IgD-negative memory B cell (primary cell): Measurements from ENCODE around the gene SORD. TPM values are rescaled to one million over a fixed set of nuclear protein-coding genes. Genes with fewer than 3 reads are reported as not detected.
"Not testable (repeated sequence)": the region's sequence is repeated elsewhere in the genome, so short reads cannot be mapped to it uniquely, and the experiment has no call there.

Experiments
- H3K27ac Mint-ChIP-seq, 3 donors: one replicate each; pipeline ENCODE4 v1.8.0; 2020 to 2022; ENCODE audit warnings: mild to moderate bottlenecking in 3 of 3, mixed read lengths in 3 of 3, moderate library complexity in 1 of 3
- H3K27me3 Mint-ChIP-seq: one replicate; pipeline ENCODE4 v1.8.0; 2021; ENCODE audit warnings: mixed read lengths
- H3K36me3 Mint-ChIP-seq: one replicate; pipeline ENCODE4 v1.8.0; 2020; ENCODE audit warnings: mild to moderate bottlenecking, mixed read lengths
- H3K4me1 Mint-ChIP-seq, 3 donors: one replicate each; pipeline ENCODE4 v1.8.0; 2020 to 2022; ENCODE audit warnings: mixed read lengths in 3 of 3, mild to moderate bottlenecking in 1 of 3
- H3K4me3 Mint-ChIP-seq, 4 donors: one replicate each; pipeline ENCODE4 v1.8.0; 2020 to 2022; ENCODE audit warnings: mild to moderate bottlenecking in 4 of 4, mixed read lengths in 4 of 4, moderate library complexity in 3 of 4
- H3K9me3 Mint-ChIP-seq, 3 donors: one replicate each; pipeline ENCODE4 v1.8.0; 2020 to 2021; ENCODE audit warnings: mixed read lengths in 3 of 3, mild to moderate bottlenecking in 1 of 3
- polyA plus RNA-seq: library from polyadenylated mRNA; unstranded; fragments of 300-500 nt; fragmentation: Illumina TruSeq; gene quantifications from one replicate; pipeline ENCODE4 v1.2.3, GENCODE V29; 2021

The SORD gene
- polyA plus RNA-seq, result 20.3 TPM

DNA sequence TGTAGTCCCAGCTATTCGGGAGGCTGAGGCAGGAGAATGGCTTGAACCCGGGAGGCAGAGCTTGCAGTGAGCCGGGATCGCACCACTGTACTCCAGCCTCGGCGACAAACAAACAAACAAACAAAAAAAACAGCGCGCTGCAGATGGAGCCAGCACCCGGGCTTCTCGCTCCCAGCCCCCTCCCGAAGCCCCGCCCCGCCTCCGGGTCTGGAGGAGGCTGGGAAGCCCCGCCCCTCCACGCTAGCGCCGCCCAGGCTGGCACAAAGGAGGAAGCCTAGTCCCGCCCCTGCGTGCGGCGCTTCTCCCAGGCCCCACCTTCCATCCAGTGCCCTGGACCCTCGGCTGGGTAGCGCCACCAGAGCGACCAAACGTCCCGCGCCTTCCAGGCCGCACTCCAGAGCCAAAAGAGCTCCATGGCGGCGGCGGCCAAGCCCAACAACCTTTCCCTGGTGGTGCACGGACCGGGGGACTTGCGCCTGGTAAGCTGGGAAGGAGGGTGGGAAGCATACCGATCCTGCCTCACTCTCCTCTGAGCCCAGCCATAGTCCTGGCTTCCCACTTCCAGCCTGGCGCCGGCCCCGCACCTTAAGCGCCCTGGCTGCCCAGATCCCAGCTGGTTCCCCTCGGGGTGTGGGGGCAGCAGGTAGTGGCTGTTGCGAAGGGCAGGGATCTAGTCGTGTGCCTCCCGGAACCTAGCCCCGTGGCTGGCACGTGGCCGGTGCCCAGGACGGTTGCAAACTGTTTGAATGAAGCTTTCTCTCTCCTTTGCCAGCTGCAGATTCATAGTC, at the start of gene SORD:
TSS of gene SORD (plus strand) at position 325 of the 788 bp plus-strand sequence. CDS start at position 414, 89 bp downstream.
- Mint-ChIP-seq H3K27ac (peak within 1 kb of the TSS; percentile 35 to 88 (median 86)), H3K4me3 (peak within 1 kb of the TSS; percentile 85 to 97 (median 92)), H3K36me3 (no peaks in the 10 kb centered on the region), H3K27me3 (peaks cover 9% of the 10 kb centered on the region), H3K9me3 (no peaks in the 10 kb centered on the region), H3K4me1 (peaks cover 13 to 15% (median 15%) of the 10 kb centered on the region in 3 donors)

- not testable (repeated sequence) for H3K36me3 Mint-ChIP-seq, H3K4me3 Mint-ChIP-seq, H3K27ac Mint-ChIP-seq, H3K9me3 Mint-ChIP-seq, H3K27me3 Mint-ChIP-seq, H3K4me1 Mint-ChIP-seq
These were observed 46.8 kb upstream of the SORD start for GRCh38 chr15:44976183-44976582.

DNA sequence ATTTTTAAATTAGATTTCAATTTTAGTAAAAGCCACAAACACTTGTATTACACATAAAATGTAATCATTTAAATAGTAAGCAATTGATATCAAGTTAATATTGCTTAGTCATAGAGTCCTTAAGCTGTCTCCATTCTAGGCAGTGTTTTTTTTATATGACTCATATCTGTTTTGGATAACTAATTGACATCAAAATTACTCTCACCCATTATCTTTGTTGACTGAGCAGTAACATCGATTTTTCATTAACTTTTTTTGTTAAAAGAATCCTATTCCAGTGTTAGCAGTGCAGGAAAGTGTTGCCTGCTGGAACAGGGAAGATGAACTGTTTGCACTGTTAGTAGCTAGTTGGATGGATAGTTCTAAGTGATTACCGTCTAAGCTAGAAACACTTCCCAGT, 45.2 kb upstream of the SORD start:
- H3K36me3 Mint-ChIP-seq, H3K4me3 Mint-ChIP-seq, H3K27me3 Mint-ChIP-seq, H3K27ac Mint-ChIP-seq, H3K4me1 Mint-ChIP-seq, H3K9me3 Mint-ChIP-seq: not testable (repeated sequence)

DNA sequence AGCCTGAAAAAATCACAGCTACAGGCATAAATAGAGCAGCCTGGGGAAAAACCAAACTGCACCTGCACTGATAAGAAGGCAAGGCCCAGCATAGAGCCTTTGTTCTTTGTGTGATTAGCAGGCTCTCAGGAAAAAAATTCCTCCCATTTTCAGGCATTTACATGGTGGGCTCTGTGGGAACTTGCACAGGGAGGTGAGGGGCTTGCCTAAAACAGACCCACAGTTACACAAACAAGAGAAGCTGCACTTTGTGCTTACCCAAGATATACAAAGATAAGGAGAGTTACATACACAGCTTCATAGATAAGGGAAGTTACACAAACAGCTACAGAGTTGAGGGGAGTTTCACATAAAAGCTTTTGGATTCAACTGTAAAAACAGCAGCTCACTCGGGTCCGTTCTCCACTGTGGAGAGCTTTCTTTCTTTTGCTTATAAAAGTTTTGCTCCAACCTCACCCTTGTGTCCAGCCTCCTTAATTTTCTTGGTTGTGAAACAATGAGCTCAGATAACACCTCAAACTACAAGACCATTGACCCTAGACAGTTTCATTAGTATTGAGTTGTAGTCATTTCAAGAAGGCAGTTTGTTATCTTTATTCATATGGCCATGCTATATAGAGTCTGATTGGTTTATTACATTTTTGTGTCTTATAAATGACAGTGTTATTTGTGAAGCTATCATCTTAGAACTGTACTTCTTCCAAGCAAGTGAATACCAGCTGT, 43.2 kb upstream of the SORD start:
- H3K27ac Mint-ChIP-seq, H3K4me1 Mint-ChIP-seq, H3K9me3 Mint-ChIP-seq, H3K36me3 Mint-ChIP-seq, H3K4me3 Mint-ChIP-seq, H3K27me3 Mint-ChIP-seq: not testable (repeated sequence)

DNA sequence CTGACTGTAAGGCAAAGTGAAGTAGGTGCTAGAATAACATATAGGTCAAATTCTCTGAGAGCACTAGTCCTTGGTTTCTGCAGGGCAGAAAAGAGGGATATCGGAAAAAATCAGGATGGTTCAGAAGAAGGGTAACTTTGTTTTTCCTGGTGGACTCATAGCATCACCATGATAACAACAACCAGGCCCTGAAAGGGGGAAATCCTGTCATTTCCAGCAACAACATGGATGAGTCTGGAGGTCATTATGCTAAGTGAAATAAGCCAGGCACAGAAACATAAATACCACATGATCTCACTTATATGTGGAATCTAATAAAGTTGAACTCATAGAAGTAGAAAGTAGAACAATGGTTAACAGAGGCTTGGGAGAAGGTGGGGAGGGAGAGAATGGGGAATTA, 38.9 kb upstream of the SORD start:
- H3K4me1 Mint-ChIP-seq, H3K27ac Mint-ChIP-seq: not testable (repeated sequence)
- H3K4me3 Mint-ChIP-seq, result peak overlapping the region in 1 of 4 donors; percentile 20

DNA sequence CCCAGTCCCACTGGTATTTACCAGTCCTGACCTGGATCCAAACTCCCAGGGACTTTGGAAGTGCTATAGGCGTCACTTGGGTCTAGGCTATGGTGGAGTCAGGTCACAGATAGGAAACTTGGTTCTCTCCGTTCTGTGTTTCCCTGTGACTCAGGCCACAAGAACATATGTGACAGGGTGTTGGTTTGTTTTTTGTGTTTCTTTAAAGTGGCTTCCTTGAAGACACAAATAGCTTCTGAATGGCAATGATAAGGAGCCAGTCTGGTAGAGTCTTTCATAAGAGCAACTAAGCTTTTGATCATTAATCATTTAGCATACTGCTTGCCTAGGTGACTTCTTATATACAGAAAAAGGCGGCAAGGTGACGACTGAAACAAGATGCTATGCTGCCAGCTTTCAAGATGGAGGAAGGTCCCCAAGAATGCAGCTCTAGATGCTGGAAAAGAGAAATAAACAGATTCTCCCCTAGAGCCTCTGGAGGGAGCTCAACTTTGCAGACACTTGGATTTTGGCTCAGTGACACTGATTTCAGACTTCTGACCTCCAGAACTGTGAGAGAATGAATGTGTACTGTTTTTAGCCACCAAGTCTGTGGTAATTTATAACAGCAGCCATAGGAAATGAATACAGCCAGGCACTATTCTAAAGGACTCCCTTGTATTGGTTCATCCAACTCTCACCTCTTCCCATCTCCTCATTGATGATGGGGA, 36.5 kb upstream of the SORD start:
- not testable (repeated sequence) for H3K4me3 Mint-ChIP-seq, H3K36me3 Mint-ChIP-seq, H3K27ac Mint-ChIP-seq, H3K4me1 Mint-ChIP-seq, H3K9me3 Mint-ChIP-seq, H3K27me3 Mint-ChIP-seq

More for the DNA sequence above, 38.9 kb upstream of the SORD start:
- not testable (repeated sequence) for H3K9me3 Mint-ChIP-seq, H3K36me3 Mint-ChIP-seq, H3K27me3 Mint-ChIP-seq

- not testable (repeated sequence) for H3K4me1 Mint-ChIP-seq, H3K36me3 Mint-ChIP-seq, H3K27me3 Mint-ChIP-seq, H3K9me3 Mint-ChIP-seq, H3K4me3 Mint-ChIP-seq, H3K27ac Mint-ChIP-seq
These were observed 35.3 kb upstream of the SORD start for GRCh38 chr15:44987711-44988110.

DNA sequence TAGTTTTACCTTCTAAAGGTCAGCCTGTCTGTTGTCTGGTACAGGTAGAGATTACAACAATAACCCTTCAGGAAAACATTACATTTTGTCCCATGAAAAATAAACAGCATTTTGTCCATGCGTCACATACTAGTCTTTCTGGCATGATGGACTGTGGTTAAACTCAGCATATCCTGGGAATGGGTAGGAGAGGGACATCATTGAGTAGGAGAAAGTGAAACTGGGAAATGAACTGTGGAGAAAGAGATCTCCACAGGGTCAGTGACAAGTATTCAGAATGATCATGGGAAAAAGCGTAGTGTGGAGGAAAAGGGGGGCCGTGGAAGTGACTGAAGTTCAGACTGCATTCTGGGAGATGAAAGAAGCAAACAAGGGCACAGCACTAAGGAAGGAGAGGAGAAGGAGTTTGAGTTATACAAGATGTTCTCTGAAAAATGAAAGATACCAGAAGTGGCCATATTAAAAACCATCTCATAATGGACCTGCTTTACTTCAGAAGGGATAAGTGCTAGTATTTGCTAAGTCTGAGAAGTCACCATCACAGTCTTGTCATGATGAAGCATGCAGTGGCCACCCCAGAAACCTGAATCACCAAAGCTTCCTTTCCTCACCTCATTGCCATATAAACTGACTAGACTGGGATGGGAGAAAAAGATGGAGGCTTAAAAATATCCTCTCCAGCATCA, 34.7 kb upstream of the SORD start:
- H3K27ac Mint-ChIP-seq, result not testable (repeated sequence)

DNA sequence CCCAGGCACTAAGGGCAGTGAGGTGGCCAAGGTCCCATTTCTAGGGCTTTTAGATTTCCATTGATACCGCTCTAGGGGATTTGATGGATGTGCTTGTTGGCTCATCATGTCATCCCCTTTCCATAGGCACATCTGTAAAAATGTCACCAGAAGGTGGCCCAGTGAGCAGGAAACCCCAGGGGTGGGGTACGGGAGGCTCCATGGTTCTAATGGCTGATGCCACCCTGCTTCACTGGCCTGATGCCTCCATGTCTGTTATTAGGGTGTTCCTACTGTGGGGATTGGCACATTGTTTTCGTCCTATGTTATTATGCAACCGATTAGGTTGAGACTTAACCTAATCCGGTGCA, 34.1 kb upstream of the SORD start:
- H3K4me3 Mint-ChIP-seq, H3K27me3 Mint-ChIP-seq, H3K4me1 Mint-ChIP-seq, H3K36me3 Mint-ChIP-seq, H3K9me3 Mint-ChIP-seq, H3K27ac Mint-ChIP-seq: not testable (repeated sequence)

More for the DNA sequence above, 34.7 kb upstream of the SORD start:
- H3K36me3 Mint-ChIP-seq, H3K4me3 Mint-ChIP-seq, H3K27me3 Mint-ChIP-seq, H3K9me3 Mint-ChIP-seq, H3K4me1 Mint-ChIP-seq: not testable (repeated sequence)

DNA sequence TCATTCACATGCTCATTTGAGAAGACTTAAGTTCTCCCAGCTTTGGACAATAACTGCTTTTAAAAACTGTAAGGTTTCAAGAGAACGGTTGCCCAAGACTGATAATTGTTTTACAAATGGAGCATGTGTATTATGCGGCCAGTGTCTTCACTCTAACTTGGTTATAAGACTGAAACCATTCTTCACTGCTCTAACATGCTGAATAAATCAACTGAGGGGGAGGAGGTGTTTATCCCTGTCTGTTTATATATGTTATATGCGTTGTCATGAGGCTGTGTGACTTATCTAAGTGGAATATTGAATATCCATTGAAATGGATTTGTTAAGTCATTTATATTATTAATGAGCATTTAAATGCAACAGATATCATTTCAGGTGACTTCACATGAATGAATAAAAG, 25.4 kb upstream of the SORD start:
- not testable (repeated sequence) for H3K4me1 Mint-ChIP-seq, H3K4me3 Mint-ChIP-seq, H3K27me3 Mint-ChIP-seq, H3K9me3 Mint-ChIP-seq, H3K27ac Mint-ChIP-seq, H3K36me3 Mint-ChIP-seq

DNA sequence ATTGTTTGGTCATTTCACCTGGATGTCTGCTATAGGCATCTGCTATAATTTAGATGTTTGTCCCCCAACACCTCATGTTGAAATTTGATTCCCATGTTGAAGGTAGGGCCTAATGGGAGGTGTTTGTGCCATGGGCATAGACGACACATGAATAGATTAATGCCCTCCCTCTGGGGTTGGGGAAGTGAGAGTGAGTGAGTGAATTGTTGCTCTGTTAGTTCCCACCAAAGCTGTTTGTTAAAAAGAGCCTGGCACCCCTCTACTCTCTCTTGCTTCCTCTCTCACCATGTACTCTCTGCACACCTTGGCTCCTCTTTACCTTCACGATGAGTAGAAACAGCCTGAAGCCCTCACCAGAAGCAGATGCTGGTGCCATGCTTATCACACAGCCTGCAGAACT, 23.9 kb upstream of the SORD start:
- H3K9me3 Mint-ChIP-seq, result peaks cover 0 to 1% (median 0%) of the 10 kb centered on the region in 3 donors
- no peak overlapping the region for H3K27ac Mint-ChIP-seq
- peaks cover 0 to 3% (median 1%) of the 10 kb centered on the region in 3 donors for H3K4me1 Mint-ChIP-seq
- H3K4me3 Mint-ChIP-seq, result no peak overlapping the region
- H3K36me3 Mint-ChIP-seq, result peaks cover 2% of the 10 kb centered on the region
- no peaks in the 10 kb centered on the region for H3K27me3 Mint-ChIP-seq

- H3K4me3 Mint-ChIP-seq, H3K27ac Mint-ChIP-seq, H3K27me3 Mint-ChIP-seq, H3K36me3 Mint-ChIP-seq, H3K9me3 Mint-ChIP-seq, H3K4me1 Mint-ChIP-seq: not testable (repeated sequence)
These were observed 21.8 kb upstream of the SORD start for GRCh38 chr15:45001180-45001579.

GRCh38 chr15:45003731-45004410, 19.1 kb upstream of the SORD start:
- H3K27ac Mint-ChIP-seq, H3K27me3 Mint-ChIP-seq, H3K4me3 Mint-ChIP-seq, H3K4me1 Mint-ChIP-seq, H3K36me3 Mint-ChIP-seq: not testable (repeated sequence)
- H3K9me3 Mint-ChIP-seq, result peaks cover 6 to 11% (median 8%) of the 10 kb centered on the region in 3 donors

- H3K4me1 Mint-ChIP-seq, H3K27ac Mint-ChIP-seq, H3K36me3 Mint-ChIP-seq, H3K27me3 Mint-ChIP-seq, H3K4me3 Mint-ChIP-seq: not testable (repeated sequence)
- peaks cover 6 to 13% (median 8%) of the 10 kb centered on the region in 3 donors for H3K9me3 Mint-ChIP-seq
These were observed 18.3 kb upstream of the SORD start for GRCh38 chr15:45004590-45005175.
